ENCODE results near the gene TCF7L2.

GRCh38 chr10:113015201-113015600 is 65.2 kb downstream of the TCF7L2 start:
- TF ChIP-seq POLR2A (IDR thresholded peaks at IDR 0.05) (no peak), CTCF (IDR thresholded peaks at IDR 0.05) (no peak)
